K562 (cell line): Measurements from ENCODE around the gene SHF. TPM values are rescaled to one million over a fixed set of nuclear protein-coding genes. Genes with fewer than 3 reads are reported as not detected.
A peak's percentile ranks its signal among the peaks of the same experiment; 100 is the strongest.

Experiments
- ATF1 ChIP-seq, 2 experiments: fragments of 450-650 bp in 1 of 2; IDR thresholded peaks; 2 replicates each; pipeline ENCODE4 v1.6.1; 2016; ENCODE audit warnings: missing compliant biosample characterization in 1 of 2, missing genetic modification characterization in 1 of 2
- CTCF ChIP-seq, 3 experiments: IDR thresholded peaks in 2 of 3; conservative IDR thresholded peaks in 1 of 3; 2 replicates each; pipeline ENCODE4 v1.5.1; 2011 to 2012; ENCODE audit warnings: low read length in 3 of 3, mild to moderate bottlenecking in 3 of 3, control low read depth in 2 of 3, improper control_type of control experiment in 1 of 3, inconsistent platforms in 1 of 3, low read depth in 1 of 3, mixed read lengths in 1 of 3, moderate library complexity in 1 of 3; ENCODE audit not compliant: insufficient read depth in 2 of 3
- DNMT1 ChIP-seq: fragments of 450-650 bp; IDR thresholded peaks from 2 replicates; pipeline ENCODE4 v1.6.1; 2016; ENCODE audit warnings: antibody characterized with exemption, mild to moderate bottlenecking
- DPF2 ChIP-seq: fragments of 450-650 bp; IDR thresholded peaks from 2 replicates; pipeline ENCODE4 v1.6.1; 2016
- FOXA1 ChIP-seq: fragments of 450-650 bp; IDR thresholded peaks from 2 replicates; pipeline ENCODE4 v1.6.1; 2016; ENCODE audit warnings: mild to moderate bottlenecking, borderline replicate concordance
- HDAC6 ChIP-seq: IDR thresholded peaks from 2 replicates; pipeline ENCODE4 v1.6.1; 2012; ENCODE audit warnings: low read depth, mild to moderate bottlenecking, control low read depth, inconsistent platforms, low read length, moderate library complexity
- HMBOX1 ChIP-seq: sonication (generic); IDR thresholded peaks from 2 replicates; pipeline ENCODE4 v1.6.1; 2016
- MEF2D ChIP-seq: conservative IDR thresholded peaks from 2 replicates; pipeline ENCODE4 v1.6.1; 2016; ENCODE audit warnings: low read depth, missing genetic modification characterization, missing compliant biosample characterization
- MEIS2 ChIP-seq: fragments of 450-650 bp; IDR thresholded peaks from 2 replicates; pipeline ENCODE4 v1.6.1; 2014; ENCODE audit warnings: mild to moderate bottlenecking; ENCODE audit not compliant: partially characterized antibody
- NR2C1 ChIP-seq, 2 experiments: fragments of 450-650 bp; IDR thresholded peaks; 2 replicates each; pipeline ENCODE4 v1.6.1; 2017; ENCODE audit warnings: mild to moderate bottlenecking in 2 of 2, antibody characterized with exemption in 1 of 2, inconsistent platforms in 1 of 2, missing compliant biosample characterization in 1 of 2, missing genetic modification characterization in 1 of 2
- PRMT5 ChIP-seq: sonication (generic); formaldehyde crosslinking; IDR thresholded peaks from 2 replicates; pipeline ENCODE4 v1.5.0; 2020; ENCODE audit warnings: missing genetic modification reagents
- RBM34 ChIP-seq: fragments of 200-400 bp; formaldehyde crosslinking; IDR thresholded peaks from 2 replicates; pipeline ENCODE4 v1.6.1; 2018; ENCODE audit warnings: low read length, borderline replicate concordance; ENCODE audit not compliant: insufficient read depth
- RFX1 ChIP-seq: fragments of 450-650 bp; IDR thresholded peaks from 2 replicates; pipeline ENCODE4 v1.6.1; 2016; ENCODE audit warnings: mild to moderate bottlenecking, moderate library complexity
- ZFP30 ChIP-seq: fragments of 250-450 bp; sonication (Bioruptor Pico); IDR thresholded peaks from 2 replicates; pipeline ENCODE4 v1.8.0; 2022; ENCODE audit warnings: moderate library complexity, mild to moderate bottlenecking, inconsistent platforms, borderline replicate concordance
- ZFPM2 ChIP-seq: fragments of 250-450 bp; sonication (Bioruptor Pico); IDR thresholded peaks from 2 replicates; pipeline ENCODE4 v1.5.1; 2022; ENCODE audit warnings: mild to moderate bottlenecking
- ZNF140 ChIP-seq: fragments of 250-450 bp; sonication (Bioruptor Pico); IDR thresholded peaks from 2 replicates; pipeline ENCODE4 v1.8.0; 2021; ENCODE audit warnings: moderate library complexity, mild to moderate bottlenecking, inconsistent platforms
- ZNF239 ChIP-seq: fragments of 250-450 bp; sonication (Bioruptor Pico); IDR thresholded peaks from 2 replicates; pipeline ENCODE4 v1.4.0; 2020; ENCODE audit warnings: mild to moderate bottlenecking
- ZNF507 ChIP-seq: conservative IDR thresholded peaks from 2 replicates; pipeline ENCODE4 v1.6.1; 2017; ENCODE audit warnings: missing genetic modification characterization, missing compliant biosample characterization
- ZNF764 ChIP-seq: fragments of 250-450 bp; sonication (Bioruptor Pico); IDR thresholded peaks from 2 replicates; pipeline ENCODE4 v1.4.0; 2020; ENCODE audit warnings: low read depth, mild to moderate bottlenecking, moderate library complexity
- polyA plus RNA-seq, 8 experiments: library from polyadenylated mRNA; depleted of rRNA in 4 of 8; stranded (reverse) in 5 of 8; unstranded in 3 of 8; fragments of >200 nt; fragmentation: Nextera tagmentation in 2 of 8; fragmentation: Illumina TruSeq in 1 of 8; extraction: Ambion mirVana in 2 of 8; extraction: Trizol in 1 of 8; gene quantifications; 2 replicates each; pipeline versions ENCODE4 v1.2.1 to v1.2.3, GENCODE V29; 2011 to 2014; ENCODE audit warnings: inconsistent platforms in 1 of 8, missing spikeins in 1 of 8
- total RNA-seq, 7 experiments: library from RNA; depleted of rRNA in 6 of 7; stranded (reverse); fragments of >200 nt in 6 of 7; fragmentation: Illumina TruSeq in 2 of 7; extraction: Trizol in 2 of 7; gene quantifications; 2 replicates each; pipeline versions ENCODE4 v1.2.1 to v1.2.3, GENCODE V29; 2011 to 2021; ENCODE audit warnings: low replicate concordance in 1 of 7

The SHF gene
- total and polyA plus RNA-seq, 9 of the 15 experiments (the other 6 are each of a cell fraction or from before 2014, with no cell fraction given): 0.51 to 2.2 (median 0.85) TPM; not detected in 2

- TF ChIP-seq RFX1 (no peak), HDAC6 (peak; percentile 79; the same call in 1 of the 2 replicates), ZNF140 (CRISPR knock-in tag) (no peak), PRMT5 (CRISPR knock-in tag) (no peak), MEIS2 (peak; percentile 73), ZNF239 (CRISPR knock-in tag) (peak; percentile 22; the same call in 1 of the 2 replicates), NR2C1 (IDR thresholded peaks at IDR 0.05) (no peak), NR2C1 (tag; IDR thresholded peaks at IDR 0.05) (0 out of 2 replicates have a peak, but pooled peaks have one; percentile 27), RBM34 (no peak), ZNF764 (CRISPR knock-in tag) (peak; percentile 80), DPF2 (0 out of 2 replicates have a peak, but pooled peaks have one; percentile 45), ZFPM2 (CRISPR knock-in tag) (no peak), DNMT1 (no peak), CTCF (IDR thresholded peaks at IDR 0.05 in 2 of 3, conservative IDR thresholded peaks at IDR 0.05 in 1 of 3; ENCODE audit: insufficient read depth in 2 of 3, low read depth in 1 of 3, low read length in 3 of 3) (peak in 1 of 3 experiments; percentile 13; a peak in 1 of 6 replicates), ZNF507 (no peak), ATF1 (CRISPR knock-in tag; IDR thresholded peaks at IDR 0.05) (no peak), ATF1 (tag; IDR thresholded peaks at IDR 0.05) (peak; percentile 95), ZFP30 (CRISPR knock-in tag) (no peak), HMBOX1 (peak; percentile 78; the same call in 1 of the 2 replicates), FOXA1 (no peak), MEF2D (tag) (no peak)
Measured at GRCh38 chr15:45200001-45200798, 12.4 kb upstream of the SHF start (continued).
